ENCODE results near the gene GSE1. TPM values are rescaled to one million over a fixed set of nuclear protein-coding genes. Genes with fewer than 3 reads are reported as not detected.

GSE1 gene
- total RNA-seq, 1 experiment from 2014 or later = 124 TPM

DNA sequence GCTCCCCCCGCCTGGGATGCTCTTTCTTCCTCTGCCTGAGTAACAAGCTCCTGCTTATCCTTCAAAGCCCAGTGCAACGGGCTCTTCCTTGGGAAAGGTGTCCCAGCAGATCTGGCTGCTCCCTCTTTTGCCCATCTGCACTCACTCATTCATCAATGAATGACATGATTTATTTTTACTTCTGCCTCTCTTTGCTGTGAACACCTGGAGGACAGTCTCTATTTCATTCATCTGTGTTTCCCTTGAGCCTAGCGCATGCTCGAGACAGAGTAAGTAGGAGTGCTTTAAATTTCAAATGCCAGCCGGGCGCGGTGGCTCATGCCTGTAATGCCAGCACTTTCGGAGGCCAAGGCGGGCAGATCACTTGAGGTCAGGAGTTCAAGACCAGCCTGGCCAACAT, 97.6 kb downstream of the GSE1 start:
- no peak for ATAC-seq
- CTCF ChIA-PET = interaction anchor here (0.8 to 2.9 kb wide), 4 partner anchors 7 to 291 kb away, joined by 3 to 14 read pairs (median 4); no protein-coding TSS in a partner anchor
- POLR2A ChIA-PET = interaction anchor here (0.7 kb wide), 1 partner anchor 12 kb away, joined by 5 read pairs; no protein-coding TSS in a partner anchor
- TF ChIP-seq, protein P1, sequence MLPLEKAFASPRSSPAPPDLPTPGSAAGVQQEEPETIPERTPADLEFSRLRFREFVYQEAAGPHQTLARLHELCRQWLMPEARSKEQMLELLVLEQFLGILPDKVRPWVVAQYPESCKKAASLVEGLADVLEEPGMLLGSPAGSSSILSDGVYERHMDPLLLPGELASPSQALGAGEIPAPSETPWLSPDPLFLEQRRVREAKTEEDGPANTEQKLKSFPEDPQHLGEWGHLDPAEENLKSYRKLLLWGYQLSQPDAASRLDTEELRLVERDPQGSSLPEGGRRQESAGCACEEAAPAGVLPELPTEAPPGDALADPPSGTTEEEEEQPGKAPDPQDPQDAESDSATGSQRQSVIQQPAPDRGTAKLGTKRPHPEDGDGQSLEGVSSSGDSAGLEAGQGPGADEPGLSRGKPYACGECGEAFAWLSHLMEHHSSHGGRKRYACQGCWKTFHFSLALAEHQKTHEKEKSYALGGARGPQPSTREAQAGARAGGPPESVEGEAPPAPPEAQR (CRISPR knock-in tag; IDR thresholded peaks at IDR 0.05) = no peak
- TF ChIP-seq RELA (CRISPR knock-in tag; IDR thresholded peaks at IDR 0.05; ENCODE audit: borderline replicate concordance) (no peak), NR3C1 (CRISPR knock-in tag; conservative IDR thresholded peaks at IDR 0.05; ENCODE audit: low read depth) (no peak)
- TF ChIP-seq, protein P2, sequence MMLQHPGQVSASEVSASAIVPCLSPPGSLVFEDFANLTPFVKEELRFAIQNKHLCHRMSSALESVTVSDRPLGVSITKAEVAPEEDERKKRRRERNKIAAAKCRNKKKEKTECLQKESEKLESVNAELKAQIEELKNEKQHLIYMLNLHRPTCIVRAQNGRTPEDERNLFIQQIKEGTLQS (CRISPR knock-in tag; conservative IDR thresholded peaks at IDR 0.05) = no peak
- no peak for DNase-seq (ENCODE audit: low spot score)
- Mint-ChIP-seq H3K27ac (no peak overlapping the region), H3K27me3 (ENCODE audit: low read depth) (peaks cover 15% of the 10 kb centered on the region), H3K4me3 (no peak overlapping the region), H3K36me3 (peaks cover 14% of the 10 kb centered on the region), H3K9me3 (peaks cover 11% of the 10 kb centered on the region), H3K4me1 (peaks cover 13% of the 10 kb centered on the region)

DNA sequence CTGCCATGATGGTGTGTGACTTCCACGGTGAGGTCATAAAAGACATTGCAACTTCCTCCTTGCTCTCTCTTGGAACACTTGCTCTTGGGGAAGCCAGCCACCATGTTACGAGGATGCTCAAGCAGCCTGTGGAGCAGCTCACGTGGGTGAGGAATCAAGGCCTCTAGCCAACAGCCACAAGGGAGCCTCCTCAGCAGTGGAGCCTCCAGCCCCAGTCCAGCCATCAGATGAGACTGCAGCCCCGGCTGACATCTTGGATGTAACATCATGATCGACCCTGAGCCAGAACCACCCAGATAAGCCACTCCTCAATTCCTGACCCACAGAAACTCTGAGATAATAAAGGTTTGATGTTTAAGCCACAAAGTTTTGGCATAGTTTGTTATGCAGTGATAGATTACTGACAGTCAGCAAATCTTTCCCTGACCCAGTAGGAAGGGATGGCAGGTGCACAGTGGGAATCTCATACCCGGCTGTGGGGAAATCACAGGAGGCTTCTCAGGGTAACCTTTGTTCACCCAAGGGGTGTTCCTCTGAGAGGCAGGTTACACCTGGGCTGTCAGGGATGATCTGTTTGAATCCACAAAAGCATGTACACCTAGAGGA, 99.0 kb downstream of the GSE1 start:
- Mint-ChIP-seq H3K36me3 (peaks cover 14% of the 10 kb centered on the region), H3K27me3 (ENCODE audit: low read depth) (peaks cover 19% of the 10 kb centered on the region), H3K4me3 (no peak overlapping the region), H3K9me3 (peaks cover 11% of the 10 kb centered on the region), H3K27ac (no peak overlapping the region), H3K4me1 (peaks cover 16% of the 10 kb centered on the region)
- ChIA-PET POLR2A (no interaction called here), CTCF (interaction anchor here (0.8 to 1.0 kb wide), 2 partner anchors 37 to 96 kb away, joined by 3 to 4 read pairs; no protein-coding TSS in a partner anchor)
- TF ChIP-seq PRRX2 (CRISPR knock-in tag; IDR thresholded peaks at IDR 0.05) (no peak), HMGA2 (CRISPR knock-in tag; IDR thresholded peaks at IDR 0.05) (no peak), MXD4 (CRISPR knock-in tag; IDR thresholded peaks at IDR 0.05; ENCODE audit: borderline replicate concordance) (no peak), ZNF396 (CRISPR knock-in tag; IDR thresholded peaks at IDR 0.05; ENCODE audit: borderline replicate concordance) (no peak), ZNF317 (CRISPR knock-in tag; IDR thresholded peaks at IDR 0.05; ENCODE audit: borderline replicate concordance, low read depth) (no peak), ZNF121 (CRISPR knock-in tag; IDR thresholded peaks at IDR 0.05) (no peak), NFE2L1 (CRISPR knock-in tag; IDR thresholded peaks at IDR 0.05) (no peak)
- TF ChIP-seq, protein P3, sequence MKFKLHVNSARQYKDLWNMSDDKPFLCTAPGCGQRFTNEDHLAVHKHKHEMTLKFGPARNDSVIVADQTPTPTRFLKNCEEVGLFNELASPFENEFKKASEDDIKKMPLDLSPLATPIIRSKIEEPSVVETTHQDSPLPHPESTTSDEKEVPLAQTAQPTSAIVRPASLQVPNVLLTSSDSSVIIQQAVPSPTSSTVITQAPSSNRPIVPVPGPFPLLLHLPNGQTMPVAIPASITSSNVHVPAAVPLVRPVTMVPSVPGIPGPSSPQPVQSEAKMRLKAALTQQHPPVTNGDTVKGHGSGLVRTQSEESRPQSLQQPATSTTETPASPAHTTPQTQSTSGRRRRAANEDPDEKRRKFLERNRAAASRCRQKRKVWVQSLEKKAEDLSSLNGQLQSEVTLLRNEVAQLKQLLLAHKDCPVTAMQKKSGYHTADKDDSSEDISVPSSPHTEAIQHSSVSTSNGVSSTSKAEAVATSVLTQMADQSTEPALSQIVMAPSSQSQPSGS (CRISPR knock-in tag; IDR thresholded peaks at IDR 0.05; ENCODE audit: borderline replicate concordance, low read depth) = no peak
- DNase-seq (ENCODE audit: low spot score) = no peak
- no peak for ATAC-seq

DNA sequence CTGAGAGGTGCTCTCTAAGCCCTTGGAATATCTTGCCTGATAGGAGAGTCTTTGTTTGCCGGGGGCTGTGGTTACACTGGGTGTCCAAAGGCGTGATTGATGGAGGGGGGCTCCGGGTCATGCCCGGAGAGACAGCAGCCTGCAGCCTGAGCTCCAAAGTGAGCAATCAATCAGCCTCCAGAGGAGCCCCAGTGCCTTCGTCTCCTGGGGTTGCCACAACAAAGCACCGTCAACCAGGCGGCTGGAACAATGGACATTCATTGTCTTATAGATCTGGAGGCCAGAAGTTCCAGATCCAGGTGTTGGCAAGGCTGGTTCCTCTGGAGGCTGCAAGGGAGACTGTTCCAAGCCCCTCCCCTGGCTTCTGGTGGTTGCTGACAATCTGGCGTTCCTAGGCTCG, 99.7 kb downstream of the GSE1 start:
- no peak overlapping the region for H3K4me3 Mint-ChIP-seq
- POLR2A ChIA-PET = no interaction called here

More for the DNA sequence above, 99.7 kb downstream of the GSE1 start:
- TF ChIP-seq, protein P4, sequence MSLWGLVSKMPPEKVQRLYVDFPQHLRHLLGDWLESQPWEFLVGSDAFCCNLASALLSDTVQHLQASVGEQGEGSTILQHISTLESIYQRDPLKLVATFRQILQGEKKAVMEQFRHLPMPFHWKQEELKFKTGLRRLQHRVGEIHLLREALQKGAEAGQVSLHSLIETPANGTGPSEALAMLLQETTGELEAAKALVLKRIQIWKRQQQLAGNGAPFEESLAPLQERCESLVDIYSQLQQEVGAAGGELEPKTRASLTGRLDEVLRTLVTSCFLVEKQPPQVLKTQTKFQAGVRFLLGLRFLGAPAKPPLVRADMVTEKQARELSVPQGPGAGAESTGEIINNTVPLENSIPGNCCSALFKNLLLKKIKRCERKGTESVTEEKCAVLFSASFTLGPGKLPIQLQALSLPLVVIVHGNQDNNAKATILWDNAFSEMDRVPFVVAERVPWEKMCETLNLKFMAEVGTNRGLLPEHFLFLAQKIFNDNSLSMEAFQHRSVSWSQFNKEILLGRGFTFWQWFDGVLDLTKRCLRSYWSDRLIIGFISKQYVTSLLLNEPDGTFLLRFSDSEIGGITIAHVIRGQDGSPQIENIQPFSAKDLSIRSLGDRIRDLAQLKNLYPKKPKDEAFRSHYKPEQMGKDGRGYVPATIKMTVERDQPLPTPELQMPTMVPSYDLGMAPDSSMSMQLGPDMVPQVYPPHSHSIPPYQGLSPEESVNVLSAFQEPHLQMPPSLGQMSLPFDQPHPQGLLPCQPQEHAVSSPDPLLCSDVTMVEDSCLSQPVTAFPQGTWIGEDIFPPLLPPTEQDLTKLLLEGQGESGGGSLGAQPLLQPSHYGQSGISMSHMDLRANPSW (CRISPR knock-in tag; conservative IDR thresholded peaks at IDR 0.05; ENCODE audit: low read depth) = no peak
- TF ChIP-seq, protein P5, sequence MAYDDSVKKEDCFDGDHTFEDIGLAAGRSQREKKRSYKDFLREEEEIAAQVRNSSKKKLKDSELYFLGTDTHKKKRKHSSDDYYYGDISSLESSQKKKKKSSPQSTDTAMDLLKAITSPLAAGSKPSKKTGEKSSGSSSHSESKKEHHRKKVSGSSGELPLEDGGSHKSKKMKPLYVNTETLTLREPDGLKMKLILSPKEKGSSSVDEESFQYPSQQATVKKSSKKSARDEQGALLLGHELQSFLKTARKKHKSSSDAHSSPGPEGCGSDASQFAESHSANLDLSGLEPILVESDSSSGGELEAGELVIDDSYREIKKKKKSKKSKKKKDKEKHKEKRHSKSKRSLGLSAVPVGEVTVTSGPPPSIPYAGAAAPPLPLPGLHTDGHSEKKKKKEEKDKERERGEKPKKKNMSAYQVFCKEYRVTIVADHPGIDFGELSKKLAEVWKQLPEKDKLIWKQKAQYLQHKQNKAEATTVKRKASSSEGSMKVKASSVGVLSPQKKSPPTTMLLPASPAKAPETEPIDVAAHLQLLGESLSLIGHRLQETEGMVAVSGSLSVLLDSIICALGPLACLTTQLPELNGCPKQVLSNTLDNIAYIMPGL (CRISPR knock-in tag; IDR thresholded peaks at IDR 0.05) = no peak
- TF ChIP-seq, protein P6, sequence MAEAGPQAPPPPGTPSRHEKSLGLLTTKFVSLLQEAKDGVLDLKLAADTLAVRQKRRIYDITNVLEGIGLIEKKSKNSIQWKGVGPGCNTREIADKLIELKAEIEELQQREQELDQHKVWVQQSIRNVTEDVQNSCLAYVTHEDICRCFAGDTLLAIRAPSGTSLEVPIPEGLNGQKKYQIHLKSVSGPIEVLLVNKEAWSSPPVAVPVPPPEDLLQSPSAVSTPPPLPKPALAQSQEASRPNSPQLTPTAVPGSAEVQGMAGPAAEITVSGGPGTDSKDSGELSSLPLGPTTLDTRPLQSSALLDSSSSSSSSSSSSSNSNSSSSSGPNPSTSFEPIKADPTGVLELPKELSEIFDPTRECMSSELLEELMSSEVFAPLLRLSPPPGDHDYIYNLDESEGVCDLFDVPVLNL (CRISPR knock-in tag; IDR thresholded peaks at IDR 0.05; ENCODE audit: borderline replicate concordance, low read depth) = no peak
- TF ChIP-seq SMAD4 (CRISPR knock-in tag; IDR thresholded peaks at IDR 0.05) (no peak), CREB1 (CRISPR knock-in tag; IDR thresholded peaks at IDR 0.05) (no peak), ZNF263 (CRISPR knock-in tag; IDR thresholded peaks at IDR 0.05; ENCODE audit: low read depth) (no peak)
- TF ChIP-seq, protein P7, sequence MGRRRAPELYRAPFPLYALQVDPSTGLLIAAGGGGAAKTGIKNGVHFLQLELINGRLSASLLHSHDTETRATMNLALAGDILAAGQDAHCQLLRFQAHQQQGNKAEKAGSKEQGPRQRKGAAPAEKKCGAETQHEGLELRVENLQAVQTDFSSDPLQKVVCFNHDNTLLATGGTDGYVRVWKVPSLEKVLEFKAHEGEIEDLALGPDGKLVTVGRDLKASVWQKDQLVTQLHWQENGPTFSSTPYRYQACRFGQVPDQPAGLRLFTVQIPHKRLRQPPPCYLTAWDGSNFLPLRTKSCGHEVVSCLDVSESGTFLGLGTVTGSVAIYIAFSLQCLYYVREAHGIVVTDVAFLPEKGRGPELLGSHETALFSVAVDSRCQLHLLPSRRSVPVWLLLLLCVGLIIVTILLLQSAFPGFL (CRISPR knock-in tag; IDR thresholded peaks at IDR 0.05; ENCODE audit: borderline replicate concordance) = no peak
- H3K36me3 Mint-ChIP-seq = peaks cover 14% of the 10 kb centered on the region
- peaks cover 11% of the 10 kb centered on the region for H3K9me3 Mint-ChIP-seq
- ATAC-seq (no peak), DNase-seq (ENCODE audit: low spot score) (no peak)
- CTCF ChIA-PET = interaction anchor here (1.0 kb wide), 1 partner anchor 97 kb away, joined by 3 read pairs; no protein-coding TSS in a partner anchor
- H3K27ac Mint-ChIP-seq = no peak overlapping the region
- peaks cover 19% of the 10 kb centered on the region for H3K27me3 Mint-ChIP-seq (ENCODE audit: low read depth)
- peaks cover 16% of the 10 kb centered on the region for H3K4me1 Mint-ChIP-seq
